NCI-H460 (cell line): ENCODE data around the gene FOXC2. TPM values are rescaled to one million over a fixed set of nuclear protein-coding genes. Genes with fewer than 3 reads are reported as not detected.
A peak's percentile ranks its signal among the peaks of the same experiment; 100 is the strongest.

Source experiments
- DNase-seq: peaks from one replicate; pipeline ENCODE4 v3.0.0-alpha.2; 2016; ENCODE audit warnings: low read depth; ENCODE audit errors: extremely low read depth
- total RNA-seq: library from RNA; depleted of rRNA; stranded (reverse); fragments of >200 nt; shearing (Covaris generic); gene quantifications from 2 replicates; pipeline ENCODE4 v1.2.3, GENCODE V29; 2014

Gene FOXC2
- total RNA-seq, 1 experiment from 2014 or later, result not detected

- no peak for DNase-seq
Measured at GRCh38 chr16:86570558-86571529, 4.2 kb downstream of the FOXC2 start.

GRCh38 chr16:86571530-86571915 lies 4.9 kb downstream of the FOXC2 start:
- no peak for DNase-seq

- DNase-seq, result no peak
Measured at GRCh38 chr16:86572041-86572521, 5.5 kb downstream of the FOXC2 start.

GRCh38 chr16:86572606-86573005 lies 6.0 kb downstream of the FOXC2 start:
- DNase-seq, result no peak

DNA sequence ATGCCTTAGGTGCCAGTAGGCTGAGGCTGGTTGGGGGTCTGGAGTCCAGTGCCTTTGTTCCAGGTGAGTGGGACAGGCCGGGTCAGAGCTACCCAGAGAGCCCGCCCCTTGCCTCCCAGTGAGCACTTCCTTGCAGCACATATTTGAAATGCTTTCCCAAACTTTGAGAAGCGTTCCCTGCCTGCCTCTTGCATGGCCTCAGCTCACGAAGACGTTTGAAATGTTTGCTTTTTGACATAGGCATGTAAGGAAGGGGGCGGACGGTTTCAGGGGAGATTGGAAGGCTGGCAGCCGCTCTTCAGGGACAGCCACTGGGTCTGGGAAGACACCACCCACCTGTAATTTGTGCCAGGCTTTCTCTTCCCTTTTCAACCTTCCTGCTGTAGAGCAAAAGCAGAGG lies 6.6 kb downstream of the FOXC2 start:
- DNase-seq, result no peak

DNA sequence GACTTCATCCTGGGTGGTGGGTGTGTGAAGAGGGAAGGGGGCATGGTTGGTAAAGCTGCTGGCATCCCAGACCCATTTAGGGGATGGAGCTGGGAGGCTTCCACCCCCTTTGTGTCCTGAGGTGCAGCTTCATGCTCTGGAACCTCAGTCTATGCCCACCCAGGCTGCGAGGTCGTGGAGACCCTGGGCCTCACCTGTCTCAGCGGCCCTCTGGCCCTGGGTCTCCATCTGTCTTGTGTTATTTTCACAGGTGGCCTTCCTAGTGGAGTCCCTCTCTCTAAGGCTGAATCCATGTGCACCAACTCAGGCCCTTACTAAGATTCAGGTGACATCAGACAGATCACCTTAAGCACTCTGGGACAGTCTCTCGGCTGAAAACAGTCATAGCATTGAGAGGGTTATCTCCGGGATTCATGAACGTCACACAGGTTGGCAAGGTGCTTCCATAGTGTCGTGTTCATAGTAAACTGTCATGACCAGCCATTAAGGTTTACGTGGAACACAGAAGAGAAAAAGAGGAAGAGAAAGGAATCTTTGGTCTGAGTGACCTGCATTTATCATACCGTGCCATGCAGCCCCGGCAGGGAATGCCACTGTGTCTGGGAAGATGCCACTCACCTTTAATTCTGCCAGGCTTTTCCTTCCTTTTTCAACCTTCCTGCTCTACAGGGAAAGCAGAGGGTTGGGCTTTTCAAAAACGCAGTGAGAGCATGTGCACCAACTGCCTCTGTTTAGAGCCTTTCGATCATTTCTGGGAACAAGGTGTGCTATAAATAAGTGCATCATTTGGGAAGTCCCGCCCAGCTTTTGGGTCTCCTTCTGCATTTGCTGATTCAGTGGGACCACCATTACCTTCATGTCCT lies 7.2 kb downstream of the FOXC2 start:
- no peak for DNase-seq

- no peak for DNase-seq
Measured at GRCh38 chr16:86574646-86575045, 8.0 kb downstream of the FOXC2 start.

- DNase-seq, result no peak
Measured at GRCh38 chr16:86575095-86575685, 8.6 kb downstream of the FOXC2 start.

GRCh38 chr16:86575754-86576557 lies 9.3 kb downstream of the FOXC2 start:
- DNase-seq, result peak; percentile 91

DNA sequence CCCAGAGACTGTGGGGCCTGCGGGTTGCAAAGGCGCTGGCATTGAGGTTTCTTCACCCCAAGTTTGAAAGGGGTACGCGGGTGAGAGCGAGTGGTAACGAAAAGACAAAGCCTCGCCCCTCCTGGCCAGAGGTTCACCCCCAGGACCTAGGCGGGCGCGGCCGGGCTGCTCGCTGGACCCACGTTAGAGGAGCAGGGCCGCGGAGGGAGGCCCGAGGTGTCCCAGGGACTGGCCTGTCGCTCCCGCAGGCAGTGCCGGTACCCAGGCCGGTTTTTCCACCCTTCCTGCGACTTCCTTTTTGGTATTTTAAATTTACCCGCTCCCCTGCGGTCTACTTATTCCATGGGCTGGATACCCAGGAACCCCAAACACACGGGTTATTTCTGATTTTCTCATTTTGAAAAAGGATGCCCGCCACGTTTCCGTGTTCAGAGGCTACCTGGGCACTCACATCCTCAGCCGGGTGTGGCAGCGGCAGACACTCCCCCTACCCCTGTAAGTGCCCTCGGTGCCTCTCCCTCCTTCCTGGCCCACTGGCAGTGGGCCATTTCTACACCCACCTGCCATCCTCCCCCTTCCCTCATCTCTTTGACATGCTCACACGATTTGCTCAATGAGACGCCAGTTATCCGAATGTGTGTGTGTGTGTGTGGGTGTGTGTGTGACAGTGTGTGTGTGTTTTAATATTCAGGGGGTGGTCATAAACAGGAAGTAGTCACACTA lies 10.1 kb downstream of the FOXC2 start:
- DNase-seq, result no peak

DNA sequence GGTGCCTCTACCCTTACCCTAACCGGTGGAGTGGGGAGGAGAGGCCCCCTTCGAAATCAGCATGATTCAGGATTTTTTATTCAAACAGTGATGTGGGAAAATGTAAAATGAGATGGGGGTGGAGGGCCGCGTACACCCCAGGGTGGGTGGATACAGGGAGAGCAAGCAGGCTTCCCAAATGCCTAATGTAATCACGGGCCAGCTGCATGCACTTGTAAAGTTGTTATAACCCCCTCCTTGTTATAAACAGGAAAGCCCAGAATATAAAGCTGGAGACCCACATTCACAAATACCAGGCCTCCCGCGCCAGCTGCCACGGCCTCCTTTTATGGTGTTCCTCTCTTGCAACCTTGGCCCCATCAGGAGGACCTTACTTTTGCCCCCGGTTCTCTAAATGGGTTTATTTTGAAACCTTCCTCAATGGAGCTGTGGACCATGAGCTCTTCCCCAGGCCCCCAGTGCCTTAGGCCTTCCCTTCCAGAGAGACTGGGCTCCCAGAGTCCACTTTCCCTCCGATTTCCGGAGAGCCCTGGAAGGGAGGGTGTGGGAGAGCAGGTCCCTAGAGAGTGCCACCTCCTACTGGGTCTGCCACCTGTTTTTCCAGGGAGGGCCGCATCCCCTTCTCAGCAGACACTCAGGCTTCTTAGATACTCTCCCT lies 10.8 kb downstream of the FOXC2 start:
- DNase-seq, result no peak

DNA sequence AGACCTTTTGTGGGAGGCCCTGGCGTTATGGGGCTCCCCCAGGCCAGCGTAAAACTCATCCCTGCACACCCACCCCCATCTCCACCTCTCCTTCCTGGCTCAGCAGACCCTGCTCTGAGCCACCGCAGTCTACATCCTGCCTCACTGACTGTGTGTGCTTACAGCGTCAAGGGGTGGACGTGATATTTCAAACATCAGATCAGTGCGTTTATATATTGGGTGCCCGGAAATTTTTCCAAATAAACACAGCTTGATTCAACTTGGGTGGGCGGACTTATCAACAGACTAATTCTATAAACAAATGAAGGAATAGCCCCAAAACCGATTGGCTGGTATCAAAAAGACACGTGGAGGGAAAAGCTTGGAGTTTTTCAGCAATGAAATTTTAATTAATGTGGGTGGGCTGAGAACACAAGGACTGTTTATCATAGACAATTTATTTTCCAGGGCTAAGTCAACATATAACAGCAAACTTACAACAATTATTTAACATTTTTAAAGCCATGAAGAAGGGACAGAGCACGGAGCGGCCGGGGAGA lies 11.5 kb downstream of the FOXC2 start, which contains the start of gene FOXL1:
Gene FOXL1, plus strand, starts transcription at position 489 of the 539 bp plus-strand sequence. CDS start 175 bp downstream, outside the sequence.
- DNase-seq, result no peak

DNA sequence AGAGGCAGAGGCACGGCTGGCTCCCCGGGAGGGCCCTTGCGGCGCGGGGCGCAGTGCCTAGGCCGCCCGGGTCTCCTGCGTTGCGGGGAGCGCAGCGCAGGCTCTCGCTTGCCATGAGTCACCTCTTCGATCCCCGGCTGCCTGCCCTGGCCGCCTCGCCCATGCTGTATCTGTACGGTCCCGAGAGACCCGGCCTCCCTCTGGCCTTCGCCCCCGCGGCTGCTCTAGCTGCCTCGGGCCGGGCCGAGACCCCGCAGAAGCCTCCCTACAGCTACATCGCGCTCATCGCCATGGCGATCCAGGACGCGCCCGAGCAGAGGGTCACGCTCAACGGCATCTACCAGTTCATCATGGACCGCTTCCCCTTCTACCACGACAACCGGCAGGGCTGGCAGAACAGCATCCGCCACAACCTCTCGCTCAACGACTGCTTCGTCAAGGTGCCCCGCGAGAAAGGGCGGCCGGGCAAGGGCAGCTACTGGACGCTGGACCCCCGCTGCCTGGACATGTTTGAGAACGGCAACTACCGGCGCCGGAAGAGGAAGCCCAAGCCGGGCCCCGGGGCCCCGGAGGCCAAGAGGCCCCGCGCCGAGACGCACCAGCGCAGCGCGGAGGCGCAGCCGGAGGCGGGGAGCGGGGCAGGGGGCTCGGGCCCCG lies 12.1 kb downstream of the FOXC2 start:
- no peak for DNase-seq

- DNase-seq, result no peak
Measured at GRCh38 chr16:86579268-86580062, 12.8 kb downstream of the FOXC2 start.

- no peak for DNase-seq
Measured at GRCh38 chr16:86580063-86580790, 13.6 kb downstream of the FOXC2 start.

DNA sequence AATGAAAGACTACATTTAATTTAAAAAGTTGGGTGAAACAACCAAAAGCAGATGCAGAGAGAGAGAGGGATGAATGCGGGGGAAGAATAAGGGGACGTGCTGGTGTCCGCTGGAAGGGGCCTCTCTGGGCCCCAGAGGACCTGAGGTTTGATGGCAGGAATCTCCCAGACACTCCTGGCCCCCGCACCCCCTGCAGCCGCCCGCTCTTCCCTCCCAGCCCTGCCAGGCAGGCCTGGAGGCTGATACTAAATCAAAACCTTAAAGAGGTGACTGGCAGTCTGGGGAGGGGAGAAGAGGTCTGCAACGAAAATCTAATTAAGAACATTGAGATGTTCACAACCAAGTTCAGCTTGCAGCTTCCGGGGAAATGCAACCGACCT lies 14.2 kb downstream of the FOXC2 start:
- DNase-seq, result no peak

- no peak for DNase-seq
Measured at GRCh38 chr16:86581458-86581857, 14.8 kb downstream of the FOXC2 start.
